DND-41 (cell line): Measurements from ENCODE around the gene IL1RAP.
A peak's percentile ranks its signal among the peaks of the same experiment; 100 is the strongest.

Experiments used
- ATAC-seq: fragments of 200-7000 bp; cut with Tn5 transposase; 3 replicates; pipeline ENCODE4 v1.9.1; 2021; ENCODE audit warnings: low read depth; ENCODE audit not compliant: insufficient read depth
- DNase-seq: peaks from one replicate; pipeline ENCODE4 v3.0.0-alpha.2; 2020
- H2AFZ ChIP-seq: 2 replicates; pipeline ENCODE4 v1.6.0; 2012; ENCODE audit warnings: low read depth, low read length
- H3K27ac ChIP-seq: 2 replicates; pipeline ENCODE4 v1.5.1; 2012; ENCODE audit warnings: low read length, inconsistent platforms
- H3K27me3 ChIP-seq: fragments of 200-600 bp; sonication (generic); 2 replicates; pipeline ENCODE4 v1.6.0; 2012; ENCODE audit warnings: low read length, mild to moderate bottlenecking, inconsistent platforms; ENCODE audit not compliant: insufficient read depth, poor library complexity
- H3K36me3 ChIP-seq: 2 replicates; pipeline ENCODE4 v1.5.1; 2012; ENCODE audit warnings: low read length, inconsistent platforms; ENCODE audit not compliant: insufficient read depth
- H3K4me1 ChIP-seq: 2 replicates; pipeline ENCODE4 v1.5.1; 2012; ENCODE audit warnings: mild to moderate bottlenecking, low read length; ENCODE audit not compliant: insufficient read depth
- H3K4me2 ChIP-seq: 2 replicates; pipeline ENCODE4 v1.6.0; 2012; ENCODE audit warnings: mild to moderate bottlenecking, moderate library complexity, low read length, inconsistent platforms; ENCODE audit not compliant: insufficient read depth
- H3K4me3 ChIP-seq, 2 experiments: fragments of 200-600 bp in 1 of 2; shearing (Covaris generic) in 1 of 2; 2 replicates each; pipeline ENCODE4 v1.5.1; 2012 to 2016; ENCODE audit warnings: inconsistent platforms in 2 of 2, low read length in 2 of 2, mild to moderate bottlenecking in 2 of 2, low read depth in 1 of 2, moderate library complexity in 1 of 2
- H3K79me2 ChIP-seq: 2 replicates; pipeline ENCODE4 v1.6.0; 2012; ENCODE audit warnings: low read length, inconsistent platforms; ENCODE audit not compliant: insufficient read depth
- H3K9ac ChIP-seq: 2 replicates; pipeline ENCODE4 v1.6.0; 2012; ENCODE audit warnings: low read depth, mild to moderate bottlenecking, inconsistent platforms, low read length, moderate library complexity
- H3K9me3 ChIP-seq: 2 replicates; pipeline ENCODE4 v1.5.1; 2012; ENCODE audit warnings: low read length, moderate library complexity, mild to moderate bottlenecking, inconsistent platforms; ENCODE audit not compliant: insufficient read depth, severe bottlenecking
- H4K20me1 ChIP-seq: 2 replicates; pipeline ENCODE4 v1.6.0; 2012; ENCODE audit warnings: low read length; ENCODE audit not compliant: insufficient read depth
- EZH2 ChIP-seq: IDR thresholded peaks from 3 replicates; pipeline ENCODE4 v1.6.1; 2012; ENCODE audit warnings: borderline replicate concordance, low read depth, mild to moderate bottlenecking, moderate library complexity, low read length, inconsistent platforms; ENCODE audit not compliant: severe bottlenecking
- TF ChIP-seq, protein P1 (sequence below): IDR thresholded peaks from 2 replicates; pipeline ENCODE4 v1.5.1; 2012; ENCODE audit warnings: borderline replicate concordance, low read length, moderate library complexity, mild to moderate bottlenecking; ENCODE audit not compliant: poor library complexity, severe bottlenecking; ENCODE audit errors: extremely low read depth

IL1RAP gene

DNA sequence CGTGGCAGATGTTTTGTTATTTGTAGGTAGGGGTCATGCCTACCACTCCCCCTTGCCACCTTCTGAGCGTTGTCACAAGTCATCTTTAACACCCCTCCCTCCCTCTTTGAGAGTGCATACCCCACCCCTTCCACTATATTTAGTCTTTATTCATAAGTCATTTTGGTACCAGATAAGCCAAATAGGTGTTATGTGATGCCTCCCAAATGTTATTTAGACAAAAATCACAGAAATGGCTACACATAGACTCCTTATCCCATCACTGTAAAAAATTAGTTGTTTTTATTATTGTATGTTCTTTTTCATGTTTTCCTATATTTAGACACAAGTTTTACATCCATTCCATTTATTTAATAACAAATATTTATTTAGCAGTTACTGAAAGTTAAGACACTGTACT is 93.1 kb downstream of the IL1RAP start:
- peaks cover 54% of the 10 kb centered on the region for H3K36me3 ChIP-seq
- no peak overlapping the region for H3K9ac ChIP-seq
- H3K79me2 ChIP-seq = no peaks in the 10 kb centered on the region
- no peak overlapping the region for H3K27ac ChIP-seq
- TF ChIP-seq, protein P1, sequence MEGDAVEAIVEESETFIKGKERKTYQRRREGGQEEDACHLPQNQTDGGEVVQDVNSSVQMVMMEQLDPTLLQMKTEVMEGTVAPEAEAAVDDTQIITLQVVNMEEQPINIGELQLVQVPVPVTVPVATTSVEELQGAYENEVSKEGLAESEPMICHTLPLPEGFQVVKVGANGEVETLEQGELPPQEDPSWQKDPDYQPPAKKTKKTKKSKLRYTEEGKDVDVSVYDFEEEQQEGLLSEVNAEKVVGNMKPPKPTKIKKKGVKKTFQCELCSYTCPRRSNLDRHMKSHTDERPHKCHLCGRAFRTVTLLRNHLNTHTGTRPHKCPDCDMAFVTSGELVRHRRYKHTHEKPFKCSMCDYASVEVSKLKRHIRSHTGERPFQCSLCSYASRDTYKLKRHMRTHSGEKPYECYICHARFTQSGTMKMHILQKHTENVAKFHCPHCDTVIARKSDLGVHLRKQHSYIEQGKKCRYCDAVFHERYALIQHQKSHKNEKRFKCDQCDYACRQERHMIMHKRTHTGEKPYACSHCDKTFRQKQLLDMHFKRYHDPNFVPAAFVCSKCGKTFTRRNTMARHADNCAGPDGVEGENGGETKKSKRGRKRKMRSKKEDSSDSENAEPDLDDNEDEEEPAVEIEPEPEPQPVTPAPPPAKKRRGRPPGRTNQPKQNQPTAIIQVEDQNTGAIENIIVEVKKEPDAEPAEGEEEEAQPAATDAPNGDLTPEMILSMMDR = no peak
- no peak for TF ChIP-seq EZH2
- H3K9me3 ChIP-seq = peaks cover 4% of the 10 kb centered on the region
- H3K4me1 ChIP-seq = peaks cover 4% of the 10 kb centered on the region
- ATAC-seq (no peak), DNase-seq (no peak)
- no peak overlapping the region for H3K4me2 ChIP-seq
- no peak overlapping the region for H3K4me3 ChIP-seq
- H4K20me1 ChIP-seq = no peaks in the 10 kb centered on the region
- no peak overlapping the region for H2AFZ ChIP-seq
- H3K27me3 ChIP-seq = no peaks in the 10 kb centered on the region

DNA sequence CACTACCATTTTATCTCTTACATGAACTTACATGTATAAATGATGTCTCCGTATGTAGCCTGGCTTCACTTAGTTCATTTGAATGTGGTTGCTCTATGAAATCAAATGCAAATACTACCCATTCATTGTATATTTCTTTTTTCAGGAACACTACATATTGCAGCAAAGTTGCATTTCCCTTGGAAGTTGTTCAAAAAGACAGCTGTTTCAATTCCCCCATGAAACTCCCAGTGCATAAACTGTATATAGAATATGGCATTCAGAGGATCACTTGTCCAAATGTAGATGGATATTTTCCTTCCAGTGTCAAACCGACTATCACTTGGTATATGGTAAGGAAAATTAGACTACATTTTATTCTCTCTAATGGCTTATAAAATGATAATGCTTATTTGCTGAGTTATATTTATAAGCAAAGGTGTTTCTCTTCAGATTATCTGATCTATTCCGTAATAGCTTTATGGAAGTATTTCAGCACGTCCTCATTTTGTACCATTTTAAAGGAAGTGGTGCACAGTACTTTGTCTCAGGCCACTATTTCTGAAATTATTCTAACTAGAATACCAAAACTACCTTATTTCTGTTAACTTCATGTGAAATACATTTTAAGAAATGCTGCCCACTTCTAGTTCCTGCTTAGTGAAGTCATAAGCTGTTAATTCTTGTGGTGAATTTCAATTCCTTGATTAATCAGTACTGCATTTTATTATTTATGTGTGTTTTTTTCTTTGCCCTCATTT is 95.1 kb downstream of the IL1RAP start:
- no peak overlapping the region for H3K27ac ChIP-seq
- TF ChIP-seq, protein P1 = no peak
- ATAC-seq (no peak), DNase-seq (no peak)
- H3K79me2 ChIP-seq = no peaks in the 10 kb centered on the region
- H4K20me1 ChIP-seq = no peaks in the 10 kb centered on the region
- H3K4me3 ChIP-seq = no peak overlapping the region
- peaks cover 4% of the 10 kb centered on the region for H3K4me1 ChIP-seq
- no peak overlapping the region for H3K9ac ChIP-seq
- peaks cover 48% of the 10 kb centered on the region for H3K36me3 ChIP-seq
- H2AFZ ChIP-seq = no peak overlapping the region
- H3K27me3 ChIP-seq = no peaks in the 10 kb centered on the region
- H3K9me3 ChIP-seq = peaks cover 4% of the 10 kb centered on the region
- H3K4me2 ChIP-seq = no peak overlapping the region

DNA sequence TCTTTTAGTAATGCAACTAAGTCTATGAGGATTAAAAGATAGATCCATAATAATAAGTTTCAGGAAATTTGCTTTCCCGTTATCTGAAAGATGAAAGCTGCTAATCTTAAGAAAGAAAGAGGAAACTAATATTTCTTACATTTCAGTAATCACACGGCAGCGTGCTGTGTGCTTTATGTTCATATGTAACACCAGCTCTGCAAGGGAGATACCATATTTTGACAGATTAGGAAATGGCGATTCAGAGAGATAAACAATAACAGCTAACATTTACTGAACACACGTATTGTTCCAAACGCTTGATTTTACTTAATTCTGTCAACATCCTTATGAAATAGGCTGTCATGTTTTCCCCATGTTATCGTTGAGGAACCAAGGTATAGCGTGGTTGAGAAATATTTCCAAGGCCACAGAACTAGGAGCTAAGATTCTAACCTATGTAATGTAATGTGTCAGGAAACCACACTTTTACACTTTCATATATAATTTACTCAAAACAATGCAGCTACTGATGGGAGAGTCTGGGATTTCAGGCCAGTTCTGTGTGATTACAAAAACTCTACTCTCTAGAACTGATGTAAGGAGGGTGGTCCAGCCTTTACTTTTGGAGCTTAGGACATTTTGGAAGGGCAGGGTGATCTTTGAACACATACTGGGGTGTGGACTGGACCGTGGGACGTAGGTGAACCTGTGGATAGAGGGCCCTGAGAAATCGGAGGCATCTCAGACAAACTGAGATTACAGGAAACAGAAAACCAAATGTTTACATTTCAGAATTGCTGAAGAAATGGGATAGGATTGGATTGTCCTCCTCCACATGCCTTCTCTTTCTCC is 100.6 kb downstream of the IL1RAP start:
- Histone ChIP-seq H3K9ac (no peak overlapping the region), H4K20me1 (no peaks in the 10 kb centered on the region), H2AFZ (no peak overlapping the region), H3K4me2 (no peak overlapping the region), H3K27ac (0 out of 2 replicates have a peak overlapping the region, but pooled peaks have one; percentile 17), H3K36me3 (peaks cover 3% of the 10 kb centered on the region; the same call in 1 of the 2 replicates), H3K79me2 (no peaks in the 10 kb centered on the region), H3K4me3 (no peak overlapping the region), H3K9me3 (no peaks in the 10 kb centered on the region), H3K4me1 (peaks cover 46% of the 10 kb centered on the region), H3K27me3 (no peaks in the 10 kb centered on the region)
- ATAC-seq (no peak), DNase-seq (no peak)
- no peak for TF ChIP-seq EZH2
- TF ChIP-seq, protein P1 = no peak
